IPS-11a (cell line): ENCODE data around the gene SLC35F3.

Experiments used
- H3K4me3 ChIP-seq: one replicate; pipeline ENCODE4 v1.5.1; 2013; ENCODE audit warnings: low read depth, low read length, control low read depth

Gene SLC35F3

DNA sequence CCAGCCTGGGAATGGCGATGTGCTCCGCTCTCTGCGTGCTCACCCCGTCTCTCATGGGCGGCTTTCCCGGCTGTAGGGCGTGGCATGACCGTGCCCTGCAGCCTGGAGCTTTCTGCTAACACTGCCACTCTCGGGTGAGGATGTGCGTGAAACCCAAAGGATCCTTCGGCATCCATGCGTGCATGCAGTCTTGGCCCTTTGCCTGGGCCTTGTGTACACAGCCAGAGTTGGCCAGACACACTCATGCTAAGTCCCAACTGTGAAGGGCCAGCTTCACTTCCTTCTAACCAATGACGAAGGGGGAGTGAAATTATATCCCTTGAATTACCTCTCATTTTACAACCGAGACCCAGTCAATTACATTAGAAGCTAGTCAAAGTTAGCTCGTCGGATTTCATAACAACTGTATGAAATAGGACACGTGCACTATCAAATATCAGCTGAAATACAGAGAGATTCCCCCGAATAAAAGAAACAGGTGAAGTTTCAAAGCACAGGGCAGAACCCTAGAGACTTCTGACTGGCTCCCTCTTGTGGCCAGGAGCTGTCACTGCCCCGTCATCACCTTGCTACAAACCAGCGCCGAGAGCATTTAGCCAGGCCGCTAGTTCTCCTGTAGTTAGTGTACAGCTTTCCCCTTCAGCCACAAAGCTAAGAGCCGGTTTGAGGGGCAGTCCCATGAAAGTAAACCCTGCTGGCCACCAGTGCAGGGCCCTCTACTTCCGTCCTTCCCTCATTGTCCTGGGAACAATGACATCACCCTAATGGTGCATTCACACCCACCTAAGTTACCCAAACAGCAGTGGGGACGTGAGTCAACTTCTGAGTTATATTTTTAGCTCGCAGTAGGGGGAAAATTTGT lies 405.4 kb downstream of the SLC35F3 start:
- H3K4me3 ChIP-seq = no peak overlapping the region

- H3K4me3 ChIP-seq = no peak overlapping the region
Measured at GRCh38 chr1:234310460-234310817, 406.0 kb downstream of the SLC35F3 start.

GRCh38 chr1:234311414-234311813 lies 406.9 kb downstream of the SLC35F3 start:
- no peak overlapping the region for H3K4me3 ChIP-seq

- H3K4me3 ChIP-seq = no peak overlapping the region
Measured at GRCh38 chr1:234313171-234313570, 408.7 kb downstream of the SLC35F3 start.

GRCh38 chr1:234315091-234315541 lies 410.6 kb downstream of the SLC35F3 start:
- no peak overlapping the region for H3K4me3 ChIP-seq

DNA sequence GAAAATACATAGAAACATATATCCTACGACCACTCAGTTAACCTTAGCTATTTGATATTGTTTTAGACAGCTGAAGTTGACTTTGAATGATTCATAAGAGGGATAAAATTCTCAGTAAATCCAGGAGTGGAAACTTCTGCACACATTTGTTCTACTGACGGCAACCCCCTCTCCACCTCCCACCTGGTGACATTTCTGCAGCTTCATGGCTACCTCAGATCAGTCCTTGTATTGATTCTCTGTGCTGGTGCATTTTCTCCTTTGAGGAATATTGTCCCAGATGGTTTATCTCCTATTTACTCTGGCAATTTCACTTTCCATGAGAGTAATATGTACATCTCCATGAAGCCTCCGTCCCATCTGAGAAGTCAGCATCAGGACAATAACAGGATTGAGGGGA lies 411.1 kb downstream of the SLC35F3 start:
- H3K4me3 ChIP-seq = no peak overlapping the region

- H3K4me3 ChIP-seq = no peak overlapping the region
Measured at GRCh38 chr1:234316486-234316885, 412.0 kb downstream of the SLC35F3 start.

DNA sequence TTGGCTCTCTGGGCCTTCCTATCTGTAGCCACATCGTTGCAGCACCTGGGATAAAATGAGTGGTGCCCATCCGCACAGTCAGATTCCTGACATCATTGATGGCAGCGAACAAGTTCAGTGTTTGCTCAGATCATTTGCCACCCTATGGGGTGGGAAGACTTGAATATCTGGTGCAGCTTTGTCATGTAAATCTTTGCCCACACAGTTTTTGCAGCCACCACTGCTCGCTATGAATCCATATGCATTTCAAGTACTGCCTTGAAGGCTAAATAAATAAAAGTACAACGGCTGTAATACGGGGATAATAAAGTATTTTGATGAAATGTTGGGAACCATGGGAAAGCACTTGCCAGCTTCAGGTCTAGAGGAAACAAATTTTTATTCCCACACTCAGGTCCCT lies 412.5 kb downstream of the SLC35F3 start:
- no peak overlapping the region for H3K4me3 ChIP-seq

DNA sequence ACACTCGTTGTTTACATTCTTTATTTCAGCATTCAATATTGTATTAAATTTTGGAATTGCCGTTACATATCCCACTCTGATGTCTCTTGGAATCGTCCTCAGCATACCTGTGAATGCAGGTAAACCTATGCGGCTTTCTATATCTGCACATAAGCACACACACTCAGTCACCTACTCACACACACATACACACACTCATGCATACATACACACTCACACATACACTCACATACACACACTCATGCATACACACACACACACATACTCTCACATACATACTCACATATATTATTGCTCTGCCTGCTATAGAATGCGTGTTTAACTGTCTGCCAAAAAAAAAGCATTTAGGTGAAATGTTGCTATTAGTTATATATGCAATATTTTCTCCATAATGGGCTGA lies 415.6 kb downstream of the SLC35F3 start:
- no peak overlapping the region for H3K4me3 ChIP-seq

DNA sequence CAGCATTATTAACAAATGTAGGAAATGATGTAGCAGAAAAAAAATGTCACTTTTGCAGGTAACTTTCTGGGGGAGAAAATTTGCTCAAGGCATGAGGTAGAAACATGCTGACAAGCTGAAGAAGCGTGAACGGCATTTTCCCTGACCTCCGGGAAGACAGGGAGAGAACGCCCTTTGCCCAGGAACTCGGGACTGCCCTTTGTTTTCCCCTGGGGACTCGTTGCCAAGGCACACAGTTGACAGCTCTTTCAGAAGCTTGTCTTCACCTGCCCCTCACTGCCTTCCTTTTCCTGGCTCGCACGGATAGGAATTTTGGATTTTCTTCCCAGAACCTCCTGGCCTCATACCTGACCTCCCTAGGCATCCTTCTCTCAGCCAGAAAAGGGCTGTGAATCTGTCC lies 416.1 kb downstream of the SLC35F3 start:
- H3K4me3 ChIP-seq = no peak overlapping the region

GRCh38 chr1:234321231-234321630 lies 416.8 kb downstream of the SLC35F3 start:
- no peak overlapping the region for H3K4me3 ChIP-seq

- no peak overlapping the region for H3K4me3 ChIP-seq
Measured at GRCh38 chr1:234322097-234322496, 417.6 kb downstream of the SLC35F3 start.

DNA sequence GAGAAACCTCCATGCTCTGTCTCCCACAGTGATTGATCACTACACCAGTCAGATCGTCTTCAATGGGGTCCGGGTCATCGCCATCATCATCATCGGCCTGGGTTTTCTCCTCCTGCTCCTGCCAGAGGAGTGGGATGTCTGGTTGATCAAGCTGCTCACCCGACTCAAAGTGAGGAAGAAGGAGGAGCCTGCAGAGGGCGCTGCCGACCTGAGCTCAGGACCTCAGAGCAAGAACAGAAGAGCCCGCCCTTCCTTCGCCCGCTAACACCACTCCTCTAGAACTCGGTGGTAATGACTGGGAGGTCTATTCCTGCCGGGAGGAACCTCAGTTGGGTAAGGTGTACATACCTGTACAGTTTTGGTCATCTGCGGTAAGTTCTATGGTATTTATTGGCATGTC lies 418.5 kb downstream of the SLC35F3 start:
- H3K4me3 ChIP-seq = no peak overlapping the region

DNA sequence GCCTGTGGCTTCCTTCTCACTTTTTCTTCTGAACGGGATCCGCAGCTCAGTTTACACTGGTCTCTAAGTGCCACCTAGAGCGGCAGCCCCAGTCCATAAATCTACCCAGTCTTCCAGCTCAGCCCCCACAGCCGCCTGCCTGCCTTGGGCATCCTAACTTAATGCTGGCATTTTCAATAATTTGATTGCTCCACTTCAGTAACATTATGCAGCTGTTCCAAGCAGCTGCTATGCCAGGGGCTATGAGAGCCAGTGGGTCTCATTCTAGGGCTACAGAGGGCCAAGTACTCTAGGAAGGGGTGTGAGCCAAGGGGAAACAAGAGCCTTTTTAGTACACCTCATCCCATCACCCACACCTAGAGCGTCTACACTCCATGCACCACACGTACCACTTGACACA lies 420.3 kb downstream of the SLC35F3 start:
- no peak overlapping the region for H3K4me3 ChIP-seq

DNA sequence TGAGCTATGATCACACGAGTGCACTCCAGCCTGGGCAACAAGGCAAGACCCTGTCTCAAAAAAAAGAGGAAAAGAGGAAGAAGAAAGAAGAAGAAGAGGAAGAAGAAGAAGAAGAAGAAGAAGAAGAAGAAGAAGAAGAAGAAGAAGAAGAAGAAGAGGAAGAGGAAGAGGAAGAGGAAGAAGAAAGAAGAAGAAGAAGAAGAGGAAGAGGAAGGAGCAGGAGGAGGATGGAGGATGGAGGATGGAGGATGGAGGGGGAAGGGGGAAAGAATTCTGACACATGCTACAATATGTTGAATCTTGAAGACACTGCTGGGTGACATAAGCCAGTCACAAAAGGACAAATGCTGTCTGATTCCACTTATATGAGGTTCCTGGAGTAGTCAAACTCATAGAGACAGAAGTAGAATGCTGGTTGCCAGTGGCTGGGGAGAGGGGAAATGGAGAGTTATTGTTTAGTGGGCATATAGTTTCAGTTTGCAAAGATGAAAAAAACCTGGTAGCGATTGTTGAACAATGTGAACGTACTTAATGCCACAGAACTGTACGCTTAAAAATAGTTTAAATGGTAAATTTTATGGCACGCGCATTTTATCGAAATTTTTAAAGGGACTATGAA lies 421.5 kb downstream of the SLC35F3 start:
- H3K4me3 ChIP-seq = no peak overlapping the region

DNA sequence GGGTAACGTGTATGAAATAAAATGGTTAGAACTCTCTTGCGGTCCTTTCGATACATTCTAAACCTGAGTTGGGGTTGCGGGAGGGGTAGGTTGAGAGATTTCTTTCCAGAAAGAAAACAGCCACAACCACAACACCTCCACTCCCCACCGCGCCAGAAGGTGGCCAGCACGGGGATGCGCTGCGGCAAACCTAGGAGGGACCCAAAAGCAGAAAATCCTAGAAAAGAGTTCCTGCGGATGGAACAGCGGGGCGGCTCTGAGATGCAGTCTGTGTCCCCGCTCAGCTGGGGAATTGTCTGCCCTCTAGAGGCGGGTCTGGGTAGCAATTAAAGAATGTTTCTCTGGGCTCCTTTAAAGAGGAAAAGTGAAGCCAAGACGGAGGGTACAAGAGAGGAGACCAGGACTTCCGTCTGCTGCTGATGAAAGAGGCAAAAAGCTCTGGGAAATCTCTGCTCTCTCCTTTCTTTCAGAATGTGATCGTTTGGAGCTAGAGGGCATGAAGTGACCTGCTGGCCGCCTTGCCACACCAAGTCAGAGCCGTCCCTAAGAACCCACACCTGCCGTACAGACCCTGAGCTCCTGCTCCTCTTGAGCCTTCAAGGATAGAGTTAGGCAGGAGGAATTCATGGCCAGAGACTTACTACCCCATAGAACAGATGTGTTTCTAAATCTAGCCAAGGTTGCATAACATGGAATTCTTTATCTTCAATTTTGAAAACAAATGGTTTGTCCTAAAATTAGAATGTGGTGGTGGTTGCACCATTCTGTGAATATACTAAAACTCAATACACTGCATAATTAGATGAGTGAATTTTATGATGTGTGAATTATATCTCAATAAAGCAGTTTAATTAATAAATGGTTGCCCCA lies 422.3 kb downstream of the SLC35F3 start:
- no peak overlapping the region for H3K4me3 ChIP-seq

GRCh38 chr1:234327577-234328164 lies 423.2 kb downstream of the SLC35F3 start:
- H3K4me3 ChIP-seq = no peak overlapping the region

GRCh38 chr1:234330843-234331215 lies 426.4 kb downstream of the SLC35F3 start:
- no peak overlapping the region for H3K4me3 ChIP-seq

DNA sequence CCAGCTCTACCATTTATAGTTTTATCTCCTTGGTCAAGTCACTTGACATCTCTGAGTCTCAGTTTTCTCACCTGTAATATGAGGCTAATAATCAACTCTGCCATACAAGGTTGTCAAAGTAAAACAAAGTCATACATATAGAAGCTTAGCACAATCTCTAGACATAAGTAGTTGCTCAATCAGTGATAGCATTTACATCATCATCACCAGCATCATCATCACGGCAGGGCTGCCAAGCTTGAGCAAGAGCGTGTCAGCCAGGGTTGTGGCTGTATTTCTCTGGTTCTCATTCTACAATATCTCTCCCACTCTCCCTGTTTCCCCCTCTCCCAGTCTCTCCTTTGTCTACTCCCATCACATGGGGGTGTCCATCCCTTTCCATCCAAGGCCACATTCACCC lies 427.0 kb downstream of the SLC35F3 start:
- H3K4me3 ChIP-seq = no peak overlapping the region

- H3K4me3 ChIP-seq = no peak overlapping the region
Measured at GRCh38 chr1:234336359-234336758, 431.9 kb downstream of the SLC35F3 start.

GRCh38 chr1:234337233-234337632 lies 432.8 kb downstream of the SLC35F3 start:
- no peak overlapping the region for H3K4me3 ChIP-seq
